ENCODE data around the gene DDAH1.

Gene DDAH1

GRCh38 chr1:85308833-85309350, 156.1 kb downstream of the DDAH1 start:
- Mint-ChIP-seq H3K27me3 (peaks cover 14% of the 10 kb centered on the region), H3K4me1 (peaks cover 5% of the 10 kb centered on the region), H3K36me3 (no peaks in the 10 kb centered on the region), H3K4me3 (no peak overlapping the region), H3K9me3 (no peaks in the 10 kb centered on the region), H3K27ac (no peak overlapping the region)

DNA sequence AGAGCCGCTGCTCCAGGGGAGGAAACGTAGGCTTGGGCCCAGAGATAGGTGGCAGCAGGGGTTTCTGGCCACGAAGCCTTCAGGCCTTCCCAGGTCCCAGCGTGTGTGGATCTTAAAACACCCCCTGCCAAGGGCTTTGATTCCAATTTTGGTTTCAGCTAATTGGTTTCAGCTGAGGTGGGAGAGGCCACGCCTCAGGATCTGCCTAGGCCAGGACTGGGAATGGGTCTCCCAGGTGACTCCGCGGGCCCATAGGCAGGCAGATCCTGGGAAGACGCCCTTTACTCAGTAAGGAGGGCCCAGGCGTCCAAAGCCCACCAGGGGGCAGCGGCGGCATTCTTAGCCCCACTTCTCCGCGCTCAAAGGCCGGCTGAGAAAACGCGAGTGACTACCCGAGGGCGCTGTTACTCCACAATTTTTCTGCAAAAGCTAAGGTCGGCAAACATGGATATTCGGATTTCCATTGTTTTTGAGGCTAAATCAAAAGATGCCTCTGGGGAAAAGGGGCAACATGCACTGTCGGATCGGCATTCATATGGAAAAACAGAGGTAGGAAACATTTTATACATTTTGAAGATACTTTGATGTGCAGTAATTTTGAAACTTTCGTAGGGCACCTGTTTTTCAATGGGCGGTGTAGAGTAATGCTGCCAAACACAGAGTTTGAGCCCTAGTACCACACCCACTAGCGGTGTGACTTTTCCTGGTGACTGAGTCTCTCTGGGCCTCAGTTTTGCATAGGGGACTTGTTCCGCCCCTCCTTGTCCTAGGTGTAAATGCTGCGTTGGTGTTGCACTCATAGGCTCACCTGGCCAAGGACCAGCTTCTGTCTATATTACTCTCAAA, 156.7 kb downstream of the DDAH1 start:
- Mint-ChIP-seq H3K27me3 (peaks cover 10% of the 10 kb centered on the region), H3K4me3 (peak overlapping the region; percentile 71), H3K27ac (no peak overlapping the region), H3K36me3 (no peaks in the 10 kb centered on the region), H3K4me1 (peaks cover 5% of the 10 kb centered on the region), H3K9me3 (no peaks in the 10 kb centered on the region)

DNA sequence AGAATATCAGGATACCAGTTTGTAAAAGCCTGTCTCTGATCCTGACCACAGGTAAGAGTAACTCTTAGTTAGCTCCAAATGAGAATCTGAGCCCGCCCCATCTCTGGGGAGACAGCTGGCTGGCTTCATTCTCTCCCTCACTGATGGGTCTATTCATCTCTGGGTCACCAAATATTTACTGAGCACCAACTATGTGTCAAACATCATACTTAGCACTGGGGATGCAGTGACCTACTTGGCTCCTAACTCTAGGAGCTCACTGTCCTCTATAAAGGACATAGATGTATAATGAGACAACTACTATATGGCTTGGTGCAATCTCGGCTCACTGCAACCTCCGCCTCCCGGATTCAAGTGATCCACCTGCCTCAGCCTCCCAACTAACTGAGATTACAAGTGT, 158.7 kb downstream of the DDAH1 start:
- H3K4me3 Mint-ChIP-seq, result no peak overlapping the region
- peaks cover 14% of the 10 kb centered on the region for H3K27me3 Mint-ChIP-seq
- H3K4me1 Mint-ChIP-seq, result peaks cover 5% of the 10 kb centered on the region
- H3K27ac Mint-ChIP-seq, result no peak overlapping the region
- H3K36me3 Mint-ChIP-seq, result no peaks in the 10 kb centered on the region
- no peaks in the 10 kb centered on the region for H3K9me3 Mint-ChIP-seq

- H3K27me3 Mint-ChIP-seq, result peaks cover 12% of the 10 kb centered on the region
- no peak overlapping the region for H3K4me3 Mint-ChIP-seq
- H3K4me1 Mint-ChIP-seq, result peaks cover 8% of the 10 kb centered on the region
- no peaks in the 10 kb centered on the region for H3K36me3 Mint-ChIP-seq
- H3K9me3 Mint-ChIP-seq, result no peaks in the 10 kb centered on the region
- H3K27ac Mint-ChIP-seq, result no peak overlapping the region
Measured at GRCh38 chr1:85303440-85304162, 161.4 kb downstream of the DDAH1 start.

DNA sequence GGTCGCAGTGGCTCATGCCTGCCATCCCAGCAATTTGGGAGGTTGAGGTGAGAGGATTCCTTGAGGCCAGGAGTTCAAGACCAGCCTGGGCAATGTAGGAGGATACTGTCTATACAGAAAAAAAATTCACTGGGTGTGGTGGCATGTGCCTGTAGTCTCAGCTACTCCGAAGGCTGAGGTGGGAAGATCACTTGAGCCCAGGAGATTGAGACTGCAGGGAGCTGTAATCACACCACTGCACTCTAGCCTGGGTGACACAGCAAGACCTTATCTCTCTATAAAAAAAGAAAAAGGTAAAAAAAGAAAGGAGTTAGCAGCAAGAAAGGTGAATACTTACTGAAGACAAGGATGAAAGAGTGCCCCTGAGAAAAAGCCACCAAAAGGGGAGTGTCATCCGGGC, 164.8 kb downstream of the DDAH1 start:
- Mint-ChIP-seq H3K27me3 (peaks cover 7% of the 10 kb centered on the region), H3K27ac (no peak overlapping the region), H3K36me3 (no peaks in the 10 kb centered on the region), H3K4me1 (peaks cover 24% of the 10 kb centered on the region), H3K9me3 (no peaks in the 10 kb centered on the region), H3K4me3 (no peak overlapping the region)

GRCh38 chr1:85297855-85298629, 166.9 kb downstream of the DDAH1 start:
- peak overlapping the region; percentile 90 for H3K27ac Mint-ChIP-seq
- H3K4me1 Mint-ChIP-seq, result peaks cover 29% of the 10 kb centered on the region
- peak overlapping the region; percentile 47 for H3K4me3 Mint-ChIP-seq
- no peaks in the 10 kb centered on the region for H3K36me3 Mint-ChIP-seq
- peaks cover 7% of the 10 kb centered on the region for H3K27me3 Mint-ChIP-seq
- no peaks in the 10 kb centered on the region for H3K9me3 Mint-ChIP-seq

DNA sequence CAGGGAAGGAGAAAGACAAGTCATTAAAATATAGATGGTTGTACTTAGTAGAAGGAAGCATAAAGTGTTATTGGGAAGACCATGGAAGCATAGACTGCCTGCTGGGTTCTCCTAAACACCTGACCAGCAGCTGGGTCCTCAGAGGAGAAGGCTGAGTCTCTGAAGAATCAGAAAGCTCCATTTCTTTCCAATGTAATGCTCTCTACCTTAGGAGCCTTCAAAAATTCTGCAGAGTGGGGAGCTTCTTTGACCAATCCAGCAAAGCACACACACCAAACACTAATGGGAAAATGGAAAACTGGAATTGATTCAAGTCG, 167.5 kb downstream of the DDAH1 start:
- H3K27me3 Mint-ChIP-seq, result peaks cover 6% of the 10 kb centered on the region
- H3K9me3 Mint-ChIP-seq, result no peaks in the 10 kb centered on the region
- H3K36me3 Mint-ChIP-seq, result no peaks in the 10 kb centered on the region
- H3K4me3 Mint-ChIP-seq, result peak overlapping the region; percentile 47
- peaks cover 29% of the 10 kb centered on the region for H3K4me1 Mint-ChIP-seq
- peak overlapping the region; percentile 90 for H3K27ac Mint-ChIP-seq

GRCh38 chr1:85296980-85297379, 168.0 kb downstream of the DDAH1 start:
- Mint-ChIP-seq H3K4me3 (peak overlapping the region; percentile 47), H3K27ac (peak overlapping the region; percentile 37), H3K9me3 (no peaks in the 10 kb centered on the region), H3K27me3 (peaks cover 3% of the 10 kb centered on the region), H3K4me1 (peaks cover 29% of the 10 kb centered on the region), H3K36me3 (no peaks in the 10 kb centered on the region)

DNA sequence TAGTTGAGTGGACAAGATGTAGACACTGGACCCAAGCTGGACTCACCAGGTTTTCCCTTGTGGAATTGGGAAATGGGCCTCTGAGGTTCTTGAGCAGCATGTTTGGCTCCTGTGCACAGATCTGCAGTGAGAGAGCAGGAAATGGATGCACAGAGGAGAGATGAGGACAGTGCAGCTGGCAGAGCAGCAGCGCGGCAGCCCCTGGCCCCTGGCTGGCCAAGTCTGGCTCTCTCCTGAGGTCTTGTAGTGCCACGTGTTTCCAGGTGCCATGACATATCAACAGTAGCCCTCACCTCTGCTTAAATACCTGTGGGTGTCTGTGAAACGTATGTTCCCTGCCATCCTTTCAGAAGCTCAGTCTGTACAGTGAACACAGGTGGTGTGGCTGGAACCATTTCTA, 169.3 kb downstream of the DDAH1 start:
- no peak overlapping the region for H3K4me3 Mint-ChIP-seq
- H3K9me3 Mint-ChIP-seq, result no peaks in the 10 kb centered on the region
- H3K27me3 Mint-ChIP-seq, result no peaks in the 10 kb centered on the region
- H3K27ac Mint-ChIP-seq, result no peak overlapping the region
- H3K36me3 Mint-ChIP-seq, result no peaks in the 10 kb centered on the region
- peaks cover 29% of the 10 kb centered on the region for H3K4me1 Mint-ChIP-seq

DNA sequence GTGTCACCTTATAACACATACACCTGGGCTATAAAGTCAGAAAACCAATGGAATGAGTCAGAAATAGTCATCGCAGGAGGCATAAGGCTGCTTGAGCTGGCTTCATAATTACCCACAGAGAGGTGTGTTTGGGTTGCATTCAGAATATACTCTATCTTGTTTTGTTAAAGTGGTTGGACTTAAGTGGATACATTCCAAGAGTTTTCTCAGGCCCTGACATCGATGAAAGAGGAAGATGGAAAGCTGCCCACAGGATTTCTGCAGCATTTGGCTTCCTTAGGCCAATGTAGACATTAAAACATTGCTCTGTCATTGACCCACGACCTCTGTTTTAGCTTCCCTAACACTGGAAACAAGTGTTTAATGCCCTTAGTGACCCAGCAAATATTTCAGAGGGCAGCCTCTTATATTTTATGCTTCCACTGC, 169.9 kb downstream of the DDAH1 start:
- Mint-ChIP-seq H3K36me3 (no peaks in the 10 kb centered on the region), H3K27me3 (no peaks in the 10 kb centered on the region), H3K4me1 (peaks cover 30% of the 10 kb centered on the region), H3K9me3 (no peaks in the 10 kb centered on the region), H3K4me3 (no peak overlapping the region), H3K27ac (no peak overlapping the region)

DNA sequence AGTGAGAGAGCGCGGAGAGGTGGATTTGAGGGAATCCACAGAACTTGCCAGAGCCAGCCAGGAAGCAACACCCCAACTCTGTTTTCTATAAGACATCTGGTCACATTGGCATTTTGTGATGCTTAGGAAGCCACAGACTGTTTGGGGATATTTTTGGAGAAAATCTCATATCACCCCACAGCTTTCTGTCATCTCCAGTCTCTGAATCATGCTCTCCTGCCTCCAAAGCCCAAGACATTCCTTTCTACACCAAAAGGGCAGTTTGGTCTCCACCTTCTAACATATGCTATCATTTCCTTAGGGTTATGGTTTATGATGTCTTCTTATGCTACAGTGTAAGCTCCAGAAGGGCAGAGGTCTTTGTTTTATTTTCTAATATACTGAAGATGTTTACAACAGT, 174.1 kb downstream of the DDAH1 start:
- Mint-ChIP-seq H3K36me3 (no peaks in the 10 kb centered on the region), H3K4me1 (peaks cover 14% of the 10 kb centered on the region), H3K9me3 (no peaks in the 10 kb centered on the region), H3K27me3 (no peaks in the 10 kb centered on the region), H3K4me3 (no peak overlapping the region), H3K27ac (no peak overlapping the region)

GRCh38 chr1:85289848-85290335, 175.1 kb downstream of the DDAH1 start:
- H3K4me1 Mint-ChIP-seq, result peaks cover 11% of the 10 kb centered on the region
- no peak overlapping the region for H3K4me3 Mint-ChIP-seq
- H3K36me3 Mint-ChIP-seq, result no peaks in the 10 kb centered on the region
- H3K9me3 Mint-ChIP-seq, result no peaks in the 10 kb centered on the region
- no peak overlapping the region for H3K27ac Mint-ChIP-seq
- H3K27me3 Mint-ChIP-seq, result no peaks in the 10 kb centered on the region

- H3K36me3 Mint-ChIP-seq, result no peaks in the 10 kb centered on the region
- H3K27ac Mint-ChIP-seq, result no peak overlapping the region
- H3K4me1 Mint-ChIP-seq, result peaks cover 8% of the 10 kb centered on the region
- no peaks in the 10 kb centered on the region for H3K9me3 Mint-ChIP-seq
- H3K4me3 Mint-ChIP-seq, result no peak overlapping the region
- no peaks in the 10 kb centered on the region for H3K27me3 Mint-ChIP-seq
Measured at GRCh38 chr1:85289207-85289847, 175.6 kb downstream of the DDAH1 start.

DNA sequence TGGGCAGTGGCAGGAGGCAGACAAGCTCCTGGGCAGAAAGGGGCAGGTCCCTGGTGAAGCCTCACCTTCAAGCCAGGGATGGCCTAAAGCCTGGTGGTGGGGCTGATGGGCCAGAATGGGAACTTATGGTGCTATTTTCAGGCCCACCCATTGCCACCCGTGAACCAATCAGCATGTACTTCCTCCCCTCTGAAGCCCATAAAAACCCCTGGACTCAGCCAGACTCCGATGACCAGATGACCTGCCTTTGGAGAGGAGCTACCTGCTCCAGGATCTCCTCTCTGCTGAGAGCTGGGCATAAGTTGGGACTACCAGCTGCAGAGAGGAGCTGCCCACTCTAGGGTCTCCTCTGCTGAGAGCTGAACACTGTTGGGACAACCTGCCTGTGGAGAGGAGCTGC, 180.8 kb downstream of the DDAH1 start:
- Mint-ChIP-seq H3K27me3 (no peaks in the 10 kb centered on the region), H3K9me3 (no peaks in the 10 kb centered on the region), H3K4me1 (peaks cover 7% of the 10 kb centered on the region), H3K27ac (no peak overlapping the region), H3K4me3 (no peak overlapping the region), H3K36me3 (no peaks in the 10 kb centered on the region)
